Measurements from ENCODE around the gene FAM131C.
A peak's percentile ranks its signal among the peaks of the same experiment; 100 is the strongest.
"Not testable (repeated sequence)": the region's sequence is repeated elsewhere in the genome, so short reads cannot be mapped to it uniquely, and the experiment has no call there.

The FAM131C gene

GRCh38 chr1:16057314-16057915 lies 16.0 kb downstream of the FAM131C start:
- DNase-seq = not testable (repeated sequence)

- DNase-seq = not testable (repeated sequence)
Observed at GRCh38 chr1:16056521-16056912, 16.9 kb downstream of the FAM131C start.

- peak; percentile 98 for DNase-seq
Observed at GRCh38 chr1:16055613-16056520, 17.6 kb downstream of the FAM131C start.

- DNase-seq = no peak
Observed at GRCh38 chr1:16054598-16055540, 18.6 kb downstream of the FAM131C start.

GRCh38 chr1:16053781-16054502 lies 19.5 kb downstream of the FAM131C start:
- DNase-seq = no peak

- not testable (repeated sequence) for DNase-seq
Observed at GRCh38 chr1:16051949-16052348, 21.5 kb downstream of the FAM131C start.

- DNase-seq = no peak
Observed at GRCh38 chr1:16051039-16051438, 22.4 kb downstream of the FAM131C start.

GRCh38 chr1:16050328-16050727 lies 23.1 kb downstream of the FAM131C start:
- peak; percentile 57 for DNase-seq

- peak; percentile 93 for DNase-seq
Observed at GRCh38 chr1:16048573-16049189, 24.8 kb downstream of the FAM131C start.

- no peak for DNase-seq
Observed at GRCh38 chr1:16047791-16048475, 25.5 kb downstream of the FAM131C start.

- no peak for DNase-seq
Observed at GRCh38 chr1:16046842-16047241, 26.6 kb downstream of the FAM131C start.

GRCh38 chr1:16043950-16044349 lies 29.5 kb downstream of the FAM131C start:
- DNase-seq = no peak

GRCh38 chr1:16043521-16043920 lies 29.9 kb downstream of the FAM131C start, which contains the start of gene CLCNKB:
Gene CLCNKB, plus strand, starts transcription at chr1:16043782. Its CDS starts 711 bp downstream, at chr1:16044493.
- no peak for DNase-seq

- DNase-seq = not testable (repeated sequence)
Observed at GRCh38 chr1:16042654-16043053, 30.8 kb downstream of the FAM131C start.

GRCh38 chr1:16042096-16042495 lies 31.4 kb downstream of the FAM131C start:
- DNase-seq = no peak

GRCh38 chr1:16041200-16041599 lies 32.3 kb downstream of the FAM131C start:
- no peak for DNase-seq

- DNase-seq = not testable (repeated sequence)
Observed at GRCh38 chr1:16039871-16040270, 33.6 kb downstream of the FAM131C start.

GRCh38 chr1:16038620-16038912 lies 34.9 kb downstream of the FAM131C start:
- no peak for DNase-seq

GRCh38 chr1:16036461-16036860 lies 37.0 kb downstream of the FAM131C start:
- not testable (repeated sequence) for DNase-seq

- DNase-seq = not testable (repeated sequence)
Observed at GRCh38 chr1:16033103-16033632, 40.3 kb downstream of the FAM131C start.

All from islet precursor cell (in vitro differentiated cells).